GM21515 (cell line): ENCODE results near the gene APOL2.

Experiments used
- ATAC-seq: cut with Tn5 transposase; IDR thresholded peaks from one replicate; pipeline ENCODE4 v1.9.1; 2021; ENCODE audit not compliant: unreplicated experiment

The APOL2 gene

GRCh38 chr22:36180038-36180880 lies 59.1 kb downstream of the APOL2 start:
- ATAC-seq = peak; percentile 56

- no peak for ATAC-seq
These were observed 62.2 kb downstream of the APOL2 start for GRCh38 chr22:36177160-36177559.
